H9 (cell line): ENCODE measurements around the gene NEK8. TPM values are rescaled to one million over a fixed set of nuclear protein-coding genes. Genes with fewer than 3 reads are reported as not detected.
A peak's percentile ranks its signal among the peaks of the same experiment; 100 is the strongest.

Experiments used
- DNase-seq: peaks from one replicate; pipeline ENCODE4 v3.0.0-alpha.2; 2017
- H2AFZ ChIP-seq: one replicate; pipeline ENCODE4 v1.6.1; 2013; ENCODE audit warnings: mild to moderate bottlenecking, low read length, control low read depth, moderate library complexity
- H2AK5ac ChIP-seq: 2 replicates; pipeline ENCODE4 v1.6.1; 2013; ENCODE audit warnings: low read length, control low read depth, mixed read lengths; ENCODE audit not compliant: insufficient read length
- H2BK120ac ChIP-seq: one replicate; pipeline ENCODE4 v1.6.1; 2013; ENCODE audit warnings: low read depth, mild to moderate bottlenecking, low read length, control low read depth, inconsistent platforms; ENCODE audit not compliant: poor library complexity, severe bottlenecking
- H2BK12ac ChIP-seq: 2 replicates; pipeline ENCODE4 v1.6.1; 2013; ENCODE audit warnings: low read length, control low read depth, mixed read lengths, low read depth; ENCODE audit not compliant: insufficient read length
- H2BK15ac ChIP-seq: 2 replicates; pipeline ENCODE4 v1.6.1; 2013; ENCODE audit warnings: low read depth, low read length, control low read depth
- H2BK20ac ChIP-seq: one replicate; pipeline ENCODE4 v1.6.1; 2013; ENCODE audit warnings: low read depth, mild to moderate bottlenecking, low read length, control low read depth, inconsistent platforms; ENCODE audit not compliant: poor library complexity, severe bottlenecking
- H2BK5ac ChIP-seq: 2 replicates; pipeline ENCODE4 v1.6.1; 2013; ENCODE audit warnings: low read length, control low read depth, mixed read lengths; ENCODE audit not compliant: insufficient read length
- H3K14ac ChIP-seq: 2 replicates; pipeline ENCODE4 v1.6.1; 2013; ENCODE audit warnings: low read length, control low read depth; ENCODE audit not compliant: insufficient read depth
- H3K18ac ChIP-seq: 2 replicates; pipeline ENCODE4 v1.6.1; 2013; ENCODE audit warnings: low read depth, mild to moderate bottlenecking, mixed read lengths, low read length, control low read depth; ENCODE audit not compliant: insufficient read length
- H3K23ac ChIP-seq: 2 replicates; pipeline ENCODE4 v1.6.1; 2013; ENCODE audit warnings: low read length, control low read depth, mixed read lengths, low read depth; ENCODE audit not compliant: insufficient read length
- H3K23me2 ChIP-seq: 2 replicates; pipeline ENCODE4 v1.6.1; 2013; ENCODE audit warnings: low read depth, mild to moderate bottlenecking, mixed read lengths, low read length, control low read depth; ENCODE audit not compliant: insufficient read length, poor library complexity, severe bottlenecking
- H3K27ac ChIP-seq: 2 replicates; pipeline ENCODE4 v1.5.1; 2013; ENCODE audit warnings: low read length, control low read depth, mixed read lengths, low read depth; ENCODE audit not compliant: insufficient read length
- H3K27me3 ChIP-seq: 2 replicates; pipeline ENCODE4 v1.6.1; 2013; ENCODE audit warnings: low read length, control low read depth, inconsistent platforms; ENCODE audit not compliant: insufficient read depth
- H3K4ac ChIP-seq: 2 replicates; pipeline ENCODE4 v1.6.1; 2013; ENCODE audit warnings: low read depth, mild to moderate bottlenecking, control low read depth, inconsistent platforms, low read length, moderate library complexity
- H3K4me1 ChIP-seq: 2 replicates; pipeline ENCODE4 v1.6.1; 2013; ENCODE audit warnings: low read length, control low read depth, inconsistent platforms; ENCODE audit not compliant: insufficient read depth
- H3K4me2 ChIP-seq: 2 replicates; pipeline ENCODE4 v1.6.1; 2013; ENCODE audit warnings: low read length, control low read depth, mixed read lengths; ENCODE audit not compliant: insufficient read length, insufficient read depth
- H3K56ac ChIP-seq: 2 replicates; pipeline ENCODE4 v1.6.1; 2013; ENCODE audit warnings: low read depth, mild to moderate bottlenecking, mixed read lengths, low read length, control low read depth; ENCODE audit not compliant: insufficient read length
- H3K79me1 ChIP-seq: 2 replicates; pipeline ENCODE4 v1.6.1; 2013; ENCODE audit warnings: low read depth, mild to moderate bottlenecking, moderate library complexity, low read length, control low read depth, inconsistent platforms; ENCODE audit not compliant: insufficient read depth, poor library complexity, severe bottlenecking
- H3K79me2 ChIP-seq: 2 replicates; pipeline ENCODE4 v1.6.1; 2013; ENCODE audit warnings: low read length, control low read depth, inconsistent platforms; ENCODE audit not compliant: insufficient read depth
- H3K9ac ChIP-seq: 2 replicates; pipeline ENCODE4 v1.6.1; 2013; ENCODE audit warnings: low read length, control low read depth, mixed read lengths; ENCODE audit not compliant: insufficient read length; ENCODE audit errors: extremely low read depth
- H3K9me3 ChIP-seq: one replicate; pipeline ENCODE4 v1.6.1; 2013; ENCODE audit warnings: low read depth, low read length, inconsistent platforms; ENCODE audit not compliant: control insufficient read depth
- H3T11ph ChIP-seq: one replicate; pipeline ENCODE4 v1.6.1; 2013; ENCODE audit warnings: mild to moderate bottlenecking, low read length, control low read depth, inconsistent platforms
- H4K20me1 ChIP-seq: one replicate; pipeline ENCODE4 v1.6.1; 2013; ENCODE audit not compliant: control insufficient read depth, insufficient read length, insufficient read depth
- H4K5ac ChIP-seq: 2 replicates; pipeline ENCODE4 v1.6.1; 2013; ENCODE audit warnings: low read depth, mild to moderate bottlenecking, mixed read lengths, low read length, control low read depth; ENCODE audit not compliant: insufficient read length
- H4K8ac ChIP-seq: replicated peaks from 2 replicates; pipeline ENCODE4 v1.6.1; 2013; ENCODE audit warnings: low read length, control low read depth, mixed read lengths, low read depth; ENCODE audit not compliant: insufficient read length
- H4K91ac ChIP-seq: 2 replicates; pipeline ENCODE4 v1.6.1; 2013; ENCODE audit warnings: low read depth, mild to moderate bottlenecking, moderate library complexity, mixed read lengths, low read length, control low read depth; ENCODE audit not compliant: insufficient read length
- H3K27ac Mint-ChIP-seq, 3 experiments: 2 replicates in 2 of 3; 3 replicates in 1 of 3; pipeline ENCODE4 v1.8.0; 2020 to 2021; ENCODE audit warnings: mixed read lengths in 3 of 3, mild to moderate bottlenecking in 1 of 3, moderate library complexity in 1 of 3
- H3K27me3 Mint-ChIP-seq: 2 replicates; pipeline ENCODE4 v1.8.0; 2021; ENCODE audit warnings: low read depth, mild to moderate bottlenecking, moderate library complexity, mixed read lengths
- H3K36me3 Mint-ChIP-seq, 3 experiments: 2 replicates in 2 of 3; 3 replicates in 1 of 3; pipeline ENCODE4 v1.8.0; 2020 to 2021; ENCODE audit warnings: low read depth in 3 of 3, mixed read lengths in 3 of 3; ENCODE audit not compliant: insufficient read depth in 1 of 3
- H3K4me1 Mint-ChIP-seq, 2 experiments: 2 replicates each; pipeline ENCODE4 v1.8.0; 2020; ENCODE audit warnings: mixed read lengths in 2 of 2
- H3K4me3 Mint-ChIP-seq, 2 experiments: 2 replicates in 1 of 2; 3 replicates in 1 of 2; pipeline ENCODE4 v1.8.0; 2020 to 2021; ENCODE audit warnings: mild to moderate bottlenecking in 2 of 2, mixed read lengths in 2 of 2, moderate library complexity in 1 of 2
- H3K9me3 Mint-ChIP-seq, 2 experiments: 2 replicates in 1 of 2; 3 replicates in 1 of 2; pipeline ENCODE4 v1.8.0; 2020; ENCODE audit warnings: mild to moderate bottlenecking in 2 of 2, mixed read lengths in 2 of 2, moderate library complexity in 1 of 2
- WGBS: extraction: QIAGEN DNeasy Blood & Tissue Kit; methylation state at CpG from one replicate; pipeline ENCODE4 v1.1.7; 2013; ENCODE audit warnings: missing lambda C conversion rate, low lambda C conversion rate, mixed read lengths; ENCODE audit not compliant: insufficient read length; ENCODE audit errors: extremely low coverage; 5-methylcytosine and 5-hydroxymethylcytosine counted together
- total RNA-seq: library from RNA; stranded (reverse); gene quantifications from 2 replicates; pipeline ENCODE4 v1.2.1, GENCODE V29; 2021
- TF ChIP-seq, protein P1 (sequence below): fragments of 200-600 bp; sonication (generic); conservative IDR thresholded peaks from 3 replicates; pipeline ENCODE4 v1.8.0; 2021; ENCODE audit warnings: antibody characterized with exemption, mild to moderate bottlenecking

Gene NEK8
- total RNA-seq, 1 experiment from 2014 or later, result 18.8 TPM

GRCh38 chr17:28707339-28707720 is 21.3 kb upstream of the NEK8 start:
- Histone ChIP-seq H2AK5ac (no peak overlapping the region), H3K23me2 (peaks cover 14% of the 10 kb centered on the region), H3K4ac (no peak overlapping the region), H3K4me1 (no peaks in the 10 kb centered on the region; the same call in 1 of the 2 replicates), H2BK15ac (no peak overlapping the region), H4K5ac (no peak overlapping the region), H4K91ac (no peak overlapping the region), H2AFZ (no peak overlapping the region), H4K8ac (no peak overlapping the region), H2BK20ac (no peak overlapping the region), H3K56ac (no peak overlapping the region), H2BK12ac (no peak overlapping the region), H3K79me1 (no peaks in the 10 kb centered on the region), H3K79me2 (no peaks in the 10 kb centered on the region), H4K20me1 (peaks cover 4% of the 10 kb centered on the region), H3K18ac (no peak overlapping the region), H3K9me3 (no peaks in the 10 kb centered on the region), H2BK5ac (no peak overlapping the region), H3K9ac (no peak overlapping the region), H3K4me2 (no peak overlapping the region), H3K23ac (no peak overlapping the region), H3K27ac (no peak overlapping the region), H3K14ac (no peak overlapping the region), H2BK120ac (no peak overlapping the region), H3K27me3 (no peaks in the 10 kb centered on the region), H3T11ph (no peak overlapping the region)
- DNase-seq, result no peak
- TF ChIP-seq, protein P1, sequence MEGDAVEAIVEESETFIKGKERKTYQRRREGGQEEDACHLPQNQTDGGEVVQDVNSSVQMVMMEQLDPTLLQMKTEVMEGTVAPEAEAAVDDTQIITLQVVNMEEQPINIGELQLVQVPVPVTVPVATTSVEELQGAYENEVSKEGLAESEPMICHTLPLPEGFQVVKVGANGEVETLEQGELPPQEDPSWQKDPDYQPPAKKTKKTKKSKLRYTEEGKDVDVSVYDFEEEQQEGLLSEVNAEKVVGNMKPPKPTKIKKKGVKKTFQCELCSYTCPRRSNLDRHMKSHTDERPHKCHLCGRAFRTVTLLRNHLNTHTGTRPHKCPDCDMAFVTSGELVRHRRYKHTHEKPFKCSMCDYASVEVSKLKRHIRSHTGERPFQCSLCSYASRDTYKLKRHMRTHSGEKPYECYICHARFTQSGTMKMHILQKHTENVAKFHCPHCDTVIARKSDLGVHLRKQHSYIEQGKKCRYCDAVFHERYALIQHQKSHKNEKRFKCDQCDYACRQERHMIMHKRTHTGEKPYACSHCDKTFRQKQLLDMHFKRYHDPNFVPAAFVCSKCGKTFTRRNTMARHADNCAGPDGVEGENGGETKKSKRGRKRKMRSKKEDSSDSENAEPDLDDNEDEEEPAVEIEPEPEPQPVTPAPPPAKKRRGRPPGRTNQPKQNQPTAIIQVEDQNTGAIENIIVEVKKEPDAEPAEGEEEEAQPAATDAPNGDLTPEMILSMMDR, result no peak
- Mint-ChIP-seq H3K27me3 (no peaks in the 10 kb centered on the region), H3K9me3 (no peaks in the 10 kb centered on the region), H3K27ac (peak overlapping the region in 2 of 3 experiments; percentile 29 to 55; a peak in 3 of 7 replicates), H3K4me1 (peaks cover 35 to 45% of the 10 kb centered on the region in 2 experiments), H3K4me3 (no peak overlapping the region), H3K36me3 (peaks cover 8 to 37% (median 25%) of the 10 kb centered on the region in 3 experiments; a peak in 6 of 7 replicates)
- no CpG with 5 or more reads among the region's 2 CpGs for WGBS
